Mesendoderm (in vitro differentiated cells): ENCODE data around the gene AHCYL2.
A peak's percentile ranks its signal among the peaks of the same experiment; 100 is the strongest.

ENCODE experiments used
- DNase-seq: peaks from one replicate; pipeline ENCODE4 v3.0.0; 2013
- H2AK5ac ChIP-seq: 2 replicates; pipeline ENCODE4 v1.6.1; 2013; ENCODE audit warnings: low read length, inconsistent platforms
- H2BK120ac ChIP-seq: 2 replicates; pipeline ENCODE4 v1.6.1; 2013; ENCODE audit warnings: low read depth, mild to moderate bottlenecking, low read length, moderate library complexity, mixed read lengths
- H2BK15ac ChIP-seq: replicated peaks from 2 replicates; pipeline ENCODE4 v1.6.1; 2013; ENCODE audit warnings: low read depth, mild to moderate bottlenecking, moderate library complexity
- H2BK5ac ChIP-seq: 2 replicates; pipeline ENCODE4 v1.6.1; 2013; ENCODE audit warnings: low read length, inconsistent platforms
- H3K18ac ChIP-seq: 2 replicates; pipeline ENCODE4 v1.6.1; 2013; ENCODE audit warnings: mild to moderate bottlenecking, low read length, mixed read lengths
- H3K23ac ChIP-seq: one replicate; pipeline ENCODE4 v1.6.1; 2013; ENCODE audit warnings: low read length
- H3K27ac ChIP-seq: 2 replicates; pipeline ENCODE4 v1.5.1; 2013; ENCODE audit warnings: low read depth, mild to moderate bottlenecking, inconsistent platforms, low read length, moderate library complexity
- H3K27me3 ChIP-seq: 2 replicates; pipeline ENCODE4 v1.6.1; 2013; ENCODE audit warnings: low read length, control low read depth, mild to moderate bottlenecking, inconsistent platforms; ENCODE audit not compliant: insufficient read depth, poor library complexity
- H3K36me3 ChIP-seq: 2 replicates; pipeline ENCODE4 v1.6.1; 2013; ENCODE audit warnings: low read length, inconsistent platforms; ENCODE audit not compliant: control insufficient read depth, insufficient read depth
- H3K4ac ChIP-seq: one replicate; pipeline ENCODE4 v1.6.1; 2013; ENCODE audit warnings: low read depth, mild to moderate bottlenecking, low read length, moderate library complexity
- H3K4me1 ChIP-seq: 2 replicates; pipeline ENCODE4 v1.6.1; 2013; ENCODE audit warnings: low read depth, low read length, inconsistent platforms; ENCODE audit not compliant: control insufficient read depth
- H3K4me2 ChIP-seq: 2 replicates; pipeline ENCODE4 v1.6.1; 2013; ENCODE audit warnings: low read length
- H3K4me3 ChIP-seq: 2 replicates; pipeline ENCODE4 v1.5.1; 2013; ENCODE audit warnings: mild to moderate bottlenecking, low read length
- H3K56ac ChIP-seq: one replicate; pipeline ENCODE4 v1.6.1; 2013; ENCODE audit warnings: low read length
- H3K79me1 ChIP-seq: 2 replicates; pipeline ENCODE4 v1.6.1; 2013; ENCODE audit warnings: low read length, inconsistent platforms
- H3K79me2 ChIP-seq: 2 replicates; pipeline ENCODE4 v1.6.1; 2013; ENCODE audit warnings: mild to moderate bottlenecking, low read length; ENCODE audit not compliant: control insufficient read depth, insufficient read depth
- H3K9ac ChIP-seq: 2 replicates; pipeline ENCODE4 v1.6.1; 2013; ENCODE audit warnings: low read length, inconsistent platforms
- H4K5ac ChIP-seq: one replicate; pipeline ENCODE4 v1.6.1; 2013; ENCODE audit warnings: low read length
- H4K8ac ChIP-seq: one replicate; pipeline ENCODE4 v1.6.1; 2013; ENCODE audit warnings: low read depth, mild to moderate bottlenecking, control low read depth, low read length, moderate library complexity
- WGBS: extraction: QIAGEN DNeasy Blood & Tissue Kit; methylation state at CpG from one replicate; pipeline ENCODE4 v1.1.7; 2013; ENCODE audit warnings: low lambda C conversion rate, missing lambda C conversion rate; ENCODE audit not compliant: insufficient coverage; ENCODE audit errors: extremely low coverage; 5-methylcytosine and 5-hydroxymethylcytosine counted together

Gene AHCYL2

DNA sequence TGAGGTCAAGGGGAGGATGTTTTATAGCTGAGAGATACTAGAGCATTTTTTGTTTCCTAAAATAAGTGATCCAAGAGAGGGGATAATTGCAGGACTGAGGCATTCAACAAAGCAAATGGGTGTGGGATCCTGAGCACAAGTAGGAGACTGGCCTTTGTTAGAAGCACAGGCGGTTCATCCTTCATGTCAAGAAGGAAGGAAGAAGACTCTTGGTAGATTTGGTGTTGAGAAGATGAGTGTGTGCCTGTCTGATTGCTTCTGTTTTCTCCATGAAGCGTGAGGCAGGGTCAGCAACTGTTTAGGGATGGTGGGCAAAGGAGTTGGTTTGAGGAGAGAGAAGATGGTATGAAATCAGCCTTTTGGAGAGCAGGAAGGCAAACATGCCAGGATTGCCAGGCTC is 237.0 kb downstream of the AHCYL2 start:
- Histone ChIP-seq H3K23ac (no peak overlapping the region), H2BK120ac (no peak overlapping the region), H3K4ac (no peak overlapping the region), H3K9ac (no peak overlapping the region), H3K27me3 (no peaks in the 10 kb centered on the region), H3K79me1 (no peaks in the 10 kb centered on the region), H3K27ac (no peak overlapping the region), H2BK5ac (no peak overlapping the region), H2AK5ac (no peak overlapping the region), H3K4me3 (no peak overlapping the region), H3K56ac (no peak overlapping the region), H2BK15ac (no peak overlapping the region), H3K4me2 (no peak overlapping the region), H3K36me3 (peaks cover 7% of the 10 kb centered on the region), H3K4me1 (no peaks in the 10 kb centered on the region), H4K5ac (no peak overlapping the region), H3K18ac (no peak overlapping the region), H3K79me2 (no peaks in the 10 kb centered on the region), H4K8ac (no peak overlapping the region)
- WGBS = no CpG with 5 or more reads among the region's 2 CpGs
- DNase-seq = no peak

DNA sequence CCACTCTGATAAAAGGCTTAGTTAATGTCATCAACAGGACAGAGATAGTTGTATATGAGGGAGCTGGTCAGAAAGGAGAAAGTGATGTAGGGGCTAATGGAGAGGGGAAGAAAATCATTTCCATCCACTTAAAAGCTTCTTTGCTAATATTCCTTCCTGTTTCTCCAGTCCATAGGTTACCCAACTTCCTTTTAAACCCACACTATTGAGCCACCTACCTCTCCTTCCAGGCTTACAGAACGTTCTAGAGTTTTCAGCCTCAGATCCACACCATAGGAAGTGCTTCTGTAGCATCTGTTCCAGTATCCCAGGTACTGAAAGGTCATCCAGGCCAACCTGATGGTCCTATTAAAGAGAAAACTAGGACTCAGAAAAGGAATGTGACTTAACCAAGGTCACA is 237.6 kb downstream of the AHCYL2 start:
- Histone ChIP-seq H2BK15ac (no peak overlapping the region), H4K5ac (no peak overlapping the region), H3K79me1 (no peaks in the 10 kb centered on the region), H3K4ac (no peak overlapping the region), H3K79me2 (no peaks in the 10 kb centered on the region), H3K27me3 (no peaks in the 10 kb centered on the region), H3K4me2 (no peak overlapping the region), H3K9ac (no peak overlapping the region), H3K27ac (no peak overlapping the region), H2BK120ac (no peak overlapping the region), H4K8ac (no peak overlapping the region), H3K56ac (no peak overlapping the region), H3K4me1 (no peaks in the 10 kb centered on the region), H3K4me3 (no peak overlapping the region), H2AK5ac (no peak overlapping the region), H2BK5ac (no peak overlapping the region), H3K18ac (no peak overlapping the region), H3K36me3 (peaks cover 5% of the 10 kb centered on the region), H3K23ac (no peak overlapping the region)
- WGBS = no CpG with 5 or more reads among the region's 1 CpG
- DNase-seq = no peak

DNA sequence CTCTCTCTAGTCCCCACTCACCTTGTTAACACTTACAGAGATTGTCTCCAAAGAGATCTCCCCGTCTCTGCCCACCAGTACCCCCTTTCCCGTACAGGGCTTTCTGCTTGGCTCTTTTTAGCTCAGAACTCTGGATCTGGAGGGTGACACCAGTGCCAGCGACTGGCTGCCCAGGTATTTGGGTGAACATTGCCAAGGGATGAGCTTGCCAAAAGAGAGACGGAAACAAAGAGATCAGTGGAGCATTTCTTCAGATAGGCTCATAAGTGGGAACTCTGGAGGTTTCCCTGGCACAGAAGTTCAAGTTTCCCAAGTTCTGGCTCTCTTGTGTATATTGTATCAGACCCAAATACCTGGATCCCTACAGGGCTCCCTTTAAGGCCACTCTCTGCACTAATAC is 239.4 kb downstream of the AHCYL2 start:
- Histone ChIP-seq H3K27me3 (no peaks in the 10 kb centered on the region), H3K23ac (no peak overlapping the region), H2BK15ac (no peak overlapping the region), H2BK120ac (no peak overlapping the region), H3K4ac (no peak overlapping the region), H3K9ac (no peak overlapping the region), H3K4me1 (no peaks in the 10 kb centered on the region), H3K4me3 (no peak overlapping the region), H3K4me2 (no peak overlapping the region), H4K8ac (no peak overlapping the region), H3K56ac (no peak overlapping the region), H3K36me3 (peaks cover 5% of the 10 kb centered on the region), H2AK5ac (no peak overlapping the region), H2BK5ac (no peak overlapping the region), H3K79me2 (no peaks in the 10 kb centered on the region), H3K79me1 (no peaks in the 10 kb centered on the region), H4K5ac (no peak overlapping the region), H3K18ac (no peak overlapping the region), H3K27ac (no peak overlapping the region)
- no peak for DNase-seq
- WGBS = no CpG with 5 or more reads among the region's 4 CpGs

DNA sequence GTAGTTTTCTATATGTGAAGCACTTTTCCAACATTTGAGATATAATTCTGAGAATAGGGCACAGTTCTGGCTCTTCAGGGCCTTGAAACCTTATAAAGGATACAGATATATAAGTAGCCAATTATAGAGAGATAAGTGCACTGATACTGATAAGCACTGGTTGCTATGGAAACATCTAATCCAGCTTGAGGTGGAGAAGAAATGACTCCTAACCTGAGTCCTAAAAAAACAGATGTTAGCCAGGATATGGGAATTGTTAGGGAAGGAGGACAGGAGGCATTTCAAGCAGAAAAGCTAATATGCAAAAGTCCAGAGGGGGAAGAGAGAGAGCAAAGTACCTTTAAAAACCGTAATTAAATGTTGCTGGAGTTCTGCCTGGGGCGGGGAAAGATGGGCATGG is 240.2 kb downstream of the AHCYL2 start:
- Histone ChIP-seq H3K4me3 (no peak overlapping the region), H2AK5ac (no peak overlapping the region), H4K8ac (no peak overlapping the region), H3K23ac (no peak overlapping the region), H4K5ac (no peak overlapping the region), H3K4me2 (no peak overlapping the region), H3K56ac (no peak overlapping the region), H2BK120ac (no peak overlapping the region), H2BK5ac (no peak overlapping the region), H3K27ac (no peak overlapping the region), H3K4me1 (no peaks in the 10 kb centered on the region), H3K27me3 (no peaks in the 10 kb centered on the region), H3K36me3 (peaks cover 5% of the 10 kb centered on the region), H2BK15ac (no peak overlapping the region), H3K79me2 (no peaks in the 10 kb centered on the region), H3K9ac (no peak overlapping the region), H3K79me1 (no peaks in the 10 kb centered on the region), H3K4ac (no peak overlapping the region), H3K18ac (no peak overlapping the region)
- WGBS = no CpG with 5 or more reads among the region's 2 CpGs
- DNase-seq = peak; percentile 48

DNA sequence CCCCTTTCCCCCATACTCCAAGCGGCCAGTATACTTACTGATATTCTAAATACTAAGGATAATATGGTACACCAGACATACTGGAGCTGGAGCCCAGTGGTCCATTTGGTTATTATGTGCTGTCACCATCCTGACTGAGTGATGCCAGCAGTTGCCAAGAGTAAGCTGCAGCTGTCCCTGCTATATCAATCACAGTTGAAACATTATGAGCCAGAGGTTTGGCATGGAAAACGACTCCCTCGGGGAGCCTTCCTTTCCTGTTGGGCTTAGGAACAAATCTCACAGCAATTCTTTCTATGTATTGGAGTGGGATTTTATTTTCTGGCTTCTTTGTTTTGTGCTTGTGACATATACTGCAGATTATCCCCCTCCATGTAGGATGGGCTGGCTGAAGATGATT is 242.0 kb downstream of the AHCYL2 start:
- H3K4ac ChIP-seq = no peak overlapping the region
- H3K56ac ChIP-seq = no peak overlapping the region
- H3K4me2 ChIP-seq = no peak overlapping the region
- no peaks in the 10 kb centered on the region for H3K27me3 ChIP-seq
- no peak overlapping the region for H2AK5ac ChIP-seq
- no peak overlapping the region for H2BK120ac ChIP-seq
- no peak overlapping the region for H3K9ac ChIP-seq
- no peaks in the 10 kb centered on the region for H3K4me1 ChIP-seq
- H3K79me2 ChIP-seq = no peaks in the 10 kb centered on the region
- no peak overlapping the region for H3K27ac ChIP-seq
- no peak overlapping the region for H4K5ac ChIP-seq
- no peak overlapping the region for H4K8ac ChIP-seq
- no peak overlapping the region for H3K23ac ChIP-seq
- no peak overlapping the region for H3K4me3 ChIP-seq
- no peak overlapping the region for H2BK15ac ChIP-seq
- WGBS = no CpG with 5 or more reads among the region's 3 CpGs
- peaks cover 5% of the 10 kb centered on the region for H3K36me3 ChIP-seq
- H2BK5ac ChIP-seq = no peak overlapping the region
- H3K79me1 ChIP-seq = no peaks in the 10 kb centered on the region
- no peak for DNase-seq
- no peak overlapping the region for H3K18ac ChIP-seq

DNA sequence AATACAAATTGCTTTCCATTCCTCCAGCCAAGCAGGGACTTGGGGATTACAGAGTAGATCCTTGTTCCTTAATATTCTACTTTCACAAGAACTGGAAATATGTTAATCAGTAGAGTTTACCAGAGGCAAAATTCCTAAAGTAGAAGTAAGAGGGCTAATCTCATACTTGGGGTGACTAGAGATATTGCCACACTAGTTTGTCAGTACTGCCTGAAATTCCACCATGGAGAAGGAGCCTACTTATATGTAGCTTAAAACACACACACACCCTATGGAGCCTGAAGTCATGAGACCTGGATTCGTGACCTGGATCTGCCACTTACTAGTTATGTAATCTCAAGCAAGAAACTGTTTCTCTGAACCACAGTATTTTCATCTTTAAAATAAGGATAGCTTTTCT is 243.3 kb downstream of the AHCYL2 start:
- H3K27ac ChIP-seq = no peak overlapping the region
- H2BK120ac ChIP-seq = no peak overlapping the region
- H3K4me1 ChIP-seq = no peaks in the 10 kb centered on the region
- H2AK5ac ChIP-seq = no peak overlapping the region
- no peak overlapping the region for H3K4me2 ChIP-seq
- H3K27me3 ChIP-seq = no peaks in the 10 kb centered on the region
- H3K36me3 ChIP-seq = peaks cover 2% of the 10 kb centered on the region
- no peak overlapping the region for H3K18ac ChIP-seq
- H3K79me2 ChIP-seq = no peaks in the 10 kb centered on the region
- H2BK5ac ChIP-seq = no peak overlapping the region
- H4K5ac ChIP-seq = no peak overlapping the region
- no peak overlapping the region for H3K56ac ChIP-seq
- H2BK15ac ChIP-seq = no peak overlapping the region
- H3K4ac ChIP-seq = no peak overlapping the region
- H3K23ac ChIP-seq = no peak overlapping the region
- H3K79me1 ChIP-seq = no peaks in the 10 kb centered on the region
- no peak overlapping the region for H3K9ac ChIP-seq
- DNase-seq = no peak
- no peak overlapping the region for H3K4me3 ChIP-seq
- no peak overlapping the region for H4K8ac ChIP-seq
- no CpG with 5 or more reads among the region's 1 CpG for WGBS
